H9 (cell line): Measurements from ENCODE around the gene SNAI3. TPM values are rescaled to one million over a fixed set of nuclear protein-coding genes. Genes with fewer than 3 reads are reported as not detected.

ENCODE experiments used
- DNase-seq: peaks from one replicate; pipeline ENCODE4 v3.0.0-alpha.2; 2017
- H2AFZ ChIP-seq: one replicate; pipeline ENCODE4 v1.6.1; 2013; ENCODE audit warnings: mild to moderate bottlenecking, low read length, control low read depth, moderate library complexity
- H2AK5ac ChIP-seq: 2 replicates; pipeline ENCODE4 v1.6.1; 2013; ENCODE audit warnings: low read length, control low read depth, mixed read lengths; ENCODE audit not compliant: insufficient read length
- H2BK120ac ChIP-seq: one replicate; pipeline ENCODE4 v1.6.1; 2013; ENCODE audit warnings: low read depth, mild to moderate bottlenecking, low read length, control low read depth, inconsistent platforms; ENCODE audit not compliant: poor library complexity, severe bottlenecking
- H2BK12ac ChIP-seq: 2 replicates; pipeline ENCODE4 v1.6.1; 2013; ENCODE audit warnings: low read length, control low read depth, mixed read lengths, low read depth; ENCODE audit not compliant: insufficient read length
- H2BK15ac ChIP-seq: 2 replicates; pipeline ENCODE4 v1.6.1; 2013; ENCODE audit warnings: low read depth, low read length, control low read depth
- H2BK20ac ChIP-seq: one replicate; pipeline ENCODE4 v1.6.1; 2013; ENCODE audit warnings: low read depth, mild to moderate bottlenecking, low read length, control low read depth, inconsistent platforms; ENCODE audit not compliant: poor library complexity, severe bottlenecking
- H2BK5ac ChIP-seq: 2 replicates; pipeline ENCODE4 v1.6.1; 2013; ENCODE audit warnings: low read length, control low read depth, mixed read lengths; ENCODE audit not compliant: insufficient read length
- H3K14ac ChIP-seq: 2 replicates; pipeline ENCODE4 v1.6.1; 2013; ENCODE audit warnings: low read length, control low read depth; ENCODE audit not compliant: insufficient read depth
- H3K18ac ChIP-seq: 2 replicates; pipeline ENCODE4 v1.6.1; 2013; ENCODE audit warnings: low read depth, mild to moderate bottlenecking, mixed read lengths, low read length, control low read depth; ENCODE audit not compliant: insufficient read length
- H3K23ac ChIP-seq: 2 replicates; pipeline ENCODE4 v1.6.1; 2013; ENCODE audit warnings: low read length, control low read depth, mixed read lengths, low read depth; ENCODE audit not compliant: insufficient read length
- H3K23me2 ChIP-seq: 2 replicates; pipeline ENCODE4 v1.6.1; 2013; ENCODE audit warnings: low read depth, mild to moderate bottlenecking, mixed read lengths, low read length, control low read depth; ENCODE audit not compliant: insufficient read length, poor library complexity, severe bottlenecking
- H3K27ac ChIP-seq: 2 replicates; pipeline ENCODE4 v1.5.1; 2013; ENCODE audit warnings: low read length, control low read depth, mixed read lengths, low read depth; ENCODE audit not compliant: insufficient read length
- H3K27me3 ChIP-seq: 2 replicates; pipeline ENCODE4 v1.6.1; 2013; ENCODE audit warnings: low read length, control low read depth, inconsistent platforms; ENCODE audit not compliant: insufficient read depth
- H3K4ac ChIP-seq: 2 replicates; pipeline ENCODE4 v1.6.1; 2013; ENCODE audit warnings: low read depth, mild to moderate bottlenecking, control low read depth, inconsistent platforms, low read length, moderate library complexity
- H3K4me1 ChIP-seq: 2 replicates; pipeline ENCODE4 v1.6.1; 2013; ENCODE audit warnings: low read length, control low read depth, inconsistent platforms; ENCODE audit not compliant: insufficient read depth
- H3K4me2 ChIP-seq: 2 replicates; pipeline ENCODE4 v1.6.1; 2013; ENCODE audit warnings: low read length, control low read depth, mixed read lengths; ENCODE audit not compliant: insufficient read length, insufficient read depth
- H3K56ac ChIP-seq: 2 replicates; pipeline ENCODE4 v1.6.1; 2013; ENCODE audit warnings: low read depth, mild to moderate bottlenecking, mixed read lengths, low read length, control low read depth; ENCODE audit not compliant: insufficient read length
- H3K79me1 ChIP-seq: 2 replicates; pipeline ENCODE4 v1.6.1; 2013; ENCODE audit warnings: low read depth, mild to moderate bottlenecking, moderate library complexity, low read length, control low read depth, inconsistent platforms; ENCODE audit not compliant: insufficient read depth, poor library complexity, severe bottlenecking
- H3K79me2 ChIP-seq: 2 replicates; pipeline ENCODE4 v1.6.1; 2013; ENCODE audit warnings: low read length, control low read depth, inconsistent platforms; ENCODE audit not compliant: insufficient read depth
- H3K9ac ChIP-seq: 2 replicates; pipeline ENCODE4 v1.6.1; 2013; ENCODE audit warnings: low read length, control low read depth, mixed read lengths; ENCODE audit not compliant: insufficient read length; ENCODE audit errors: extremely low read depth
- H3K9me3 ChIP-seq: one replicate; pipeline ENCODE4 v1.6.1; 2013; ENCODE audit warnings: low read depth, low read length, inconsistent platforms; ENCODE audit not compliant: control insufficient read depth
- H3T11ph ChIP-seq: one replicate; pipeline ENCODE4 v1.6.1; 2013; ENCODE audit warnings: mild to moderate bottlenecking, low read length, control low read depth, inconsistent platforms
- H4K20me1 ChIP-seq: one replicate; pipeline ENCODE4 v1.6.1; 2013; ENCODE audit not compliant: control insufficient read depth, insufficient read length, insufficient read depth
- H4K5ac ChIP-seq: 2 replicates; pipeline ENCODE4 v1.6.1; 2013; ENCODE audit warnings: low read depth, mild to moderate bottlenecking, mixed read lengths, low read length, control low read depth; ENCODE audit not compliant: insufficient read length
- H4K8ac ChIP-seq: replicated peaks from 2 replicates; pipeline ENCODE4 v1.6.1; 2013; ENCODE audit warnings: low read length, control low read depth, mixed read lengths, low read depth; ENCODE audit not compliant: insufficient read length
- H4K91ac ChIP-seq: 2 replicates; pipeline ENCODE4 v1.6.1; 2013; ENCODE audit warnings: low read depth, mild to moderate bottlenecking, moderate library complexity, mixed read lengths, low read length, control low read depth; ENCODE audit not compliant: insufficient read length
- H3K27ac Mint-ChIP-seq, 3 experiments: 2 replicates in 2 of 3; 3 replicates in 1 of 3; pipeline ENCODE4 v1.8.0; 2020 to 2021; ENCODE audit warnings: mixed read lengths in 3 of 3, mild to moderate bottlenecking in 1 of 3, moderate library complexity in 1 of 3
- H3K27me3 Mint-ChIP-seq: 2 replicates; pipeline ENCODE4 v1.8.0; 2021; ENCODE audit warnings: low read depth, mild to moderate bottlenecking, moderate library complexity, mixed read lengths
- H3K36me3 Mint-ChIP-seq, 3 experiments: 2 replicates in 2 of 3; 3 replicates in 1 of 3; pipeline ENCODE4 v1.8.0; 2020 to 2021; ENCODE audit warnings: low read depth in 3 of 3, mixed read lengths in 3 of 3; ENCODE audit not compliant: insufficient read depth in 1 of 3
- H3K4me1 Mint-ChIP-seq, 2 experiments: 2 replicates each; pipeline ENCODE4 v1.8.0; 2020; ENCODE audit warnings: mixed read lengths in 2 of 2
- H3K4me3 Mint-ChIP-seq, 2 experiments: 2 replicates in 1 of 2; 3 replicates in 1 of 2; pipeline ENCODE4 v1.8.0; 2020 to 2021; ENCODE audit warnings: mild to moderate bottlenecking in 2 of 2, mixed read lengths in 2 of 2, moderate library complexity in 1 of 2
- H3K9me3 Mint-ChIP-seq, 2 experiments: 2 replicates in 1 of 2; 3 replicates in 1 of 2; pipeline ENCODE4 v1.8.0; 2020; ENCODE audit warnings: mild to moderate bottlenecking in 2 of 2, mixed read lengths in 2 of 2, moderate library complexity in 1 of 2
- WGBS: extraction: QIAGEN DNeasy Blood & Tissue Kit; methylation state at CpG from one replicate; pipeline ENCODE4 v1.1.7; 2013; ENCODE audit warnings: missing lambda C conversion rate, low lambda C conversion rate, mixed read lengths; ENCODE audit not compliant: insufficient read length; ENCODE audit errors: extremely low coverage; 5-methylcytosine and 5-hydroxymethylcytosine counted together
- total RNA-seq: library from RNA; stranded (reverse); gene quantifications from 2 replicates; pipeline ENCODE4 v1.2.1, GENCODE V29; 2021
- TF ChIP-seq, protein P1 (sequence below): fragments of 200-600 bp; sonication (generic); conservative IDR thresholded peaks from 3 replicates; pipeline ENCODE4 v1.8.0; 2021; ENCODE audit warnings: antibody characterized with exemption, mild to moderate bottlenecking

The SNAI3 gene
- total RNA-seq, 1 experiment from 2014 or later: 3.2 TPM

GRCh38 chr16:88643644-88643932, 42.7 kb downstream of the SNAI3 start:
- H3K9ac ChIP-seq: no peak overlapping the region
- peaks cover 4% of the 10 kb centered on the region; the same call in 1 of the 2 replicates for H3K4me1 ChIP-seq
- no peak overlapping the region for H3K27ac ChIP-seq
- no peak overlapping the region for H2BK15ac ChIP-seq
- H4K91ac ChIP-seq: no peak overlapping the region
- no peak overlapping the region for H3T11ph ChIP-seq
- no peaks in the 10 kb centered on the region for H4K20me1 ChIP-seq
- H3K4me2 ChIP-seq: no peak overlapping the region
- H3K18ac ChIP-seq: no peak overlapping the region
- H3K23me2 ChIP-seq: no peaks in the 10 kb centered on the region
- H2BK120ac ChIP-seq: no peak overlapping the region
- H2BK12ac ChIP-seq: no peak overlapping the region
- TF ChIP-seq, protein P1, sequence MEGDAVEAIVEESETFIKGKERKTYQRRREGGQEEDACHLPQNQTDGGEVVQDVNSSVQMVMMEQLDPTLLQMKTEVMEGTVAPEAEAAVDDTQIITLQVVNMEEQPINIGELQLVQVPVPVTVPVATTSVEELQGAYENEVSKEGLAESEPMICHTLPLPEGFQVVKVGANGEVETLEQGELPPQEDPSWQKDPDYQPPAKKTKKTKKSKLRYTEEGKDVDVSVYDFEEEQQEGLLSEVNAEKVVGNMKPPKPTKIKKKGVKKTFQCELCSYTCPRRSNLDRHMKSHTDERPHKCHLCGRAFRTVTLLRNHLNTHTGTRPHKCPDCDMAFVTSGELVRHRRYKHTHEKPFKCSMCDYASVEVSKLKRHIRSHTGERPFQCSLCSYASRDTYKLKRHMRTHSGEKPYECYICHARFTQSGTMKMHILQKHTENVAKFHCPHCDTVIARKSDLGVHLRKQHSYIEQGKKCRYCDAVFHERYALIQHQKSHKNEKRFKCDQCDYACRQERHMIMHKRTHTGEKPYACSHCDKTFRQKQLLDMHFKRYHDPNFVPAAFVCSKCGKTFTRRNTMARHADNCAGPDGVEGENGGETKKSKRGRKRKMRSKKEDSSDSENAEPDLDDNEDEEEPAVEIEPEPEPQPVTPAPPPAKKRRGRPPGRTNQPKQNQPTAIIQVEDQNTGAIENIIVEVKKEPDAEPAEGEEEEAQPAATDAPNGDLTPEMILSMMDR: no peak
- H3K4me3 Mint-ChIP-seq: no peak overlapping the region
- peaks cover 8 to 11% of the 10 kb centered on the region in 2 experiments for H3K4me1 Mint-ChIP-seq
- no peak for DNase-seq
- H3K4ac ChIP-seq: no peak overlapping the region
- H3K56ac ChIP-seq: no peak overlapping the region
- no peak overlapping the region for H2AFZ ChIP-seq
- no peak overlapping the region for H2BK20ac ChIP-seq
- no peak overlapping the region for H4K5ac ChIP-seq
- H3K9me3 ChIP-seq: no peaks in the 10 kb centered on the region
- H3K27me3 ChIP-seq: no peaks in the 10 kb centered on the region
- no peak overlapping the region for H4K8ac ChIP-seq
- no peak overlapping the region for H2BK5ac ChIP-seq
- H3K27me3 Mint-ChIP-seq: peaks cover 10% of the 10 kb centered on the region
- no peaks in the 10 kb centered on the region for H3K9me3 Mint-ChIP-seq
- no peak overlapping the region for H3K23ac ChIP-seq
- H3K14ac ChIP-seq: no peak overlapping the region
- H3K27ac Mint-ChIP-seq: no peak overlapping the region
- H3K79me1 ChIP-seq: no peaks in the 10 kb centered on the region
- no CpG with 5 or more reads among the region's 9 CpGs for WGBS
- peaks cover 5 to 17% (median 15%) of the 10 kb centered on the region in 3 experiments; a peak in 6 of 7 replicates for H3K36me3 Mint-ChIP-seq
- no peak overlapping the region for H2AK5ac ChIP-seq
- no peaks in the 10 kb centered on the region for H3K79me2 ChIP-seq
